ENCODE results near the gene PYGM.
A peak's percentile ranks its signal among the peaks of the same experiment; 100 is the strongest.

- TF ChIP-seq ATF3 (IDR thresholded peaks at IDR 0.05; ENCODE audit: insufficient read depth, low read depth, low read length), result no peak
- TF ChIP-seq CTCF (IDR thresholded peaks at IDR 0.05; ENCODE audit: control extremely low read depth in 1 of 3, insufficient read depth in 1 of 3, low read depth in 1 of 3, low read length in 3 of 3), result no peak
- TF ChIP-seq POLR2AphosphoS5 (IDR thresholded peaks at IDR 0.05; ENCODE audit: low read depth, low read length), result peak; percentile 78
- peak in 1 of 2 experiments; percentile 43; a peak in 1 of 3 replicates for TF ChIP-seq POLR2A (IDR thresholded peaks at IDR 0.05; ENCODE audit: control extremely low read depth in 1 of 2, low read depth in 2 of 2, low read length in 2 of 2)
- no peak for TF ChIP-seq SP2 (IDR thresholded peaks at IDR 0.05; ENCODE audit: low read length)
- no peak for TF ChIP-seq TBP (IDR thresholded peaks at IDR 0.05; ENCODE audit: low read depth, low read length)
- TF ChIP-seq EZH2 (IDR thresholded peaks at IDR 0.05; ENCODE audit: low read depth, low read length, severe bottlenecking), result no peak
- no peak for TF ChIP-seq CEBPB (IDR thresholded peaks at IDR 0.05; ENCODE audit: low read depth, low read length)
Measured at GRCh38 chr11:64777449-64778222, 17.9 kb upstream of the PYGM start.
